ENCODE measurements around the gene C19orf25.

C19orf25 gene

DNA sequence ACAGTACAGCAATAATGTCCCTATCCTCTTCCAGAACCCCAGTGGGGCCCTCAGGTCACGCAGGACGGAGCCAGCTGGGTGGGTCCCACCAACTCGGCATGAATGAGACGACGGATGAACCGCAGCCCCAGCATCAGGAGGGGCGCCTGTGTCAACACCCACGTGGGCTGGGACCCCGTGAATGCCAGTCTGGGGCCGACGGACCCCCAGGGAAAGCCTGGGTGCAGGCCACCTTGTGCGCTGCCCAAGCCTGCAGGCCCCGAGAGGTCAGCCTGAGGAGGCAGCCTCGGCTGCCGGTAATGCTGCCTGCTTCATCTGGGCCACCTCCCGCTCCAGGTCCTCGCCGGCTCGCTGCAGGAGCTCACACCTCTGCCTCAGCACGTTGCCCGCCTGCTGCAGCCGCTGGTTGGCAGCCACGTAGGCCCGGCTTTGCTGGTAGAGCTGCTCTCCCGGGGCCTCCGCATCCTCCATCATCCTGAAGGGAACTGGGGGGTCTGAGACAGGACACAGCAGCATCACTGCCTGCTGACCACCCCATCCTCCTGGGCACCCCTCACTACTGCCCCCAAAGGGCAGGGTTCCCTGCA lies 4.2 kb downstream of the C19orf25 start:
- no peak for DNase-seq

DNA sequence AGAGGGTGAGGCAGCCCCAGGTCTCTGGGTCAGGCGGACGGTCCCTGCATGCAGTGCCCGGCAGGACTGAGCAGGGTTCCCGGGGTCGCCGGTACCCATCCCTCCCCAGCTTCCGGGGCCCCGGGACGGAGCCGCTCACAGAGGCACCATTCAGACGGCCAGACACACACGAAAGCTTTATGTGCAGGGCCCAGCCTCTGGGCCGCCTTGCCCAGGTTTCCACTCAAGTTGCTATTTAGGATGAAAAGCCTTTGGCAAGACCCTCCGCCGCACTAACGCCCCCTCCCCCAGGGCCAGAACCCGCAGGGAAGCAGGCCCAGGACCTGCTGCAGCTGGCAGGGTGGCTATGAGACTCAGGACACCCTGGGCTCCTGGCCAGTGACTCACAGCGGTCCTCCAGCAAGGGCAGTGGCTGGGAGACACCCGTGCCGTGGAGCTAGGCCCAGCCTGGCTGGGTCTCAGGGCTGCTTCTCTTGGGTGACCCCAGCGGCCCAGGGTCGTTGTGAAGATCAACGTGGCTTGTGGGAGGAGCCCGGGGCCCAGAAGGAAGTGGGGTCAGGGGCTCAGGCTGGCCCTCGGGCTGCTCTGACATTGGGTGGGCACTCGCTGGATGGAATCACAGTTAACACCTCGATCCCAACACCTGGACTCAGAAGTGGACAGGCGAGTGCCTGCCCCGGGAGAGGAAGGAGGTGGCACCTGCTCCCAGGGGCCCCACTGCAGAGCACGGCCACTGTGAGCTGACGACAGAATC lies 4.8 kb downstream of the C19orf25 start:
- no peak for DNase-seq

DNA sequence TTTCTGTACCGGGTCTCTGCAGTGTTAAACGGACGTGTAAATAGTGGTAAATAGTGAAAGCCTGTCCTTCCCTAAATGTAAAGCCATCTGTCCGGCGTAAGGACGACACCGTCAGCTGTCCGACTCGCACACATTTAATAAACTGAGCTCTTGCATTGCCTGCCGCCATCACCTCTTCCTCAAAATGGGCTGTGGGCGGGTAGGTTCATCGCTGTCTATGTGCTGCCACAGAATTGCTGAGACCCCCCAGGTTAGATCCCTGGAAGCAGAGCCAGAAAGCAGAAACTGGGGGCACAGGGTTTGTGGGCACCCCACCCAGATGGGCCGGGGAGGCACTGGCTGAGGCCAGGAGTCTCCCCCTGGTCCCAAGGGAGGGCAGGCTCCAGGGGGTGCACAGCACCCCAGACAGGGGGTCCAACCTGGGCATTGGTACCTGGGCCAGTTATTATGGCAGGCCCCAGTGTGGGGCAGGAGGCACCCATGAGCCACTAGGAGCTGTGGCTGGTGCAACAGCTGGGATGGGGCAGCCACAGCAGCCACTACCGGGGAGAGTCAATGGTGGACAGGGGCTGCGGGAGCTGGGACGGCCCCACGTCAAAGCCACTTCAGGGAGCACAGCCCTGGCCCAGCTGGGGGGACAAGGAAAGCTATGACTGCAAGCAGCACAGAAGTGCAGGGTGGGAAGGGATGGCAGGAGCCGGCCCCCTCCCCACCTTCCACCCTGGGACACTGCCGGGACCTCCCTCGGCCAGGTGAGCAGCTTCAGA lies 5.7 kb downstream of the C19orf25 start:
- DNase-seq = no peak

DNA sequence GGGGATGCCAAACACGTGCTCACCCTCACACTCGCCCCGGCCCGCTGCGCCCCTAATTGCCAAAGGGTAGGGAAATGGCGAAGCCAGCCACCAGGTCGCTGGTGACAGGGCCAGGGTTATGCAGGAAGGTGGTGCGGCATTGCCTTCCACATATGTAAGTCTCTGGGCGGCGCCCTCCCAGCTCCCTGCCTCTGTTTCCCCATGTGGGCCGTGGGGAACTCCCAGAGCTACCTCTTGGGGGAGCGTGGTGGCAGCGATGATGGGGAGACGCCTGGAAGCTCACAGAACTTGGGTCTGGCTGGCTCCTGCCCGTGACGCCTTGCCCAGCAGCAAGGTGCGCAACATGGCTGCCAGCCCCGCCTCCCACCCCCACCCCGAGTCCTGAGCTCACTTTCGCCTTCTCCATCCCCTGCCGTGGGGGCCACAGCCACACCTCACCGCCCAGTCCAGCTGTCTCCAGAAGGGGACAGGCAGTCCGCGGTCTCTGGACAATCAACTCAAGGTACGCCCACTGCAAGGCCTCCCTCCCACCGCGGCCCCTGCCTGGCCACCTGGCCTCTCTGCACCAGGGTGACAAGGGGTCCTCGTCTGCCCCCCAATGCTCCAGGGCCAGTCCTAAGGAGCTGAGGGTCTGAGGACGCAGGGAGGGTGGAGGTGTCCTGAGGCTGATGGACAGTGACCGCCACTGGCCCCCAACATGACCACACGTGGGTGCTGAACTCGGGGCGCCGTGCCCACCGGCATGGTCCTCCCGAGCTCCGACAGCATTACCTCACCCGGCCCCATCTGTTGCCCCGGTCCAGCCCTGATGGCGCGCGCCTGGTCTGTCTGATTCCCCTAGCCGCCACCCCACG lies 6.6 kb downstream of the C19orf25 start:
- DNase-seq = no peak

DNA sequence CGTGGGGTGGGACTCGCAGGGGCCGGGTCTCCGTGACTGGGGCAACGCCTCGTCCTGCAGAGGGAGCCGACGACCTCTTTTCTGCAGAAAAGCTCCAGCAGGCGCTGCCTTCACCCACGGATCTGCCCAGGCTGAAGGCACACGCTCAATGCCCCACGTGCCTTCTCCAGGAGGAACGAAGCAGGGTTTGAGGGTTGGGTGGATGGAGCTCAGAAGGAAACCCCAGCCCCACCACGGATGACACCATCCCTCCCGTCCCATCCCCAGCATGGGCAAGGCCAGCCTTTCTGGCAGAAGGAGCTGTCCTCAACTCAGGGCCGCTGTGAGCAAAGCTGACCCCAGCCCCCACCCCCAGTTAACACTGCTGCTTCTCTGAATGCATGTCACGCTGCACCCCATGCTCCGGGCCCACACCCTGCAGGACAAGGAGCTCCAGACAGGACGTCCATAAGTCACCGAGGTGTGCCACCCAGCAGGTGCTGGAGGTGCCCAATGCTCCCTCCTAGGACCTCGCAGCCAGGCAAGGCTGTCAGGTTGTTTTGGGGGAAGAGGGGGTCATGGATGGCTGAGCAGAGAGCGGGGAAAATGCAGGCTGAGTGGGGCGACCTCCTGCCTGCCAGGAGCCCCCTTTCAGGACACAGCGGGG lies 7.4 kb downstream of the C19orf25 start:
- no peak for DNase-seq

DNA sequence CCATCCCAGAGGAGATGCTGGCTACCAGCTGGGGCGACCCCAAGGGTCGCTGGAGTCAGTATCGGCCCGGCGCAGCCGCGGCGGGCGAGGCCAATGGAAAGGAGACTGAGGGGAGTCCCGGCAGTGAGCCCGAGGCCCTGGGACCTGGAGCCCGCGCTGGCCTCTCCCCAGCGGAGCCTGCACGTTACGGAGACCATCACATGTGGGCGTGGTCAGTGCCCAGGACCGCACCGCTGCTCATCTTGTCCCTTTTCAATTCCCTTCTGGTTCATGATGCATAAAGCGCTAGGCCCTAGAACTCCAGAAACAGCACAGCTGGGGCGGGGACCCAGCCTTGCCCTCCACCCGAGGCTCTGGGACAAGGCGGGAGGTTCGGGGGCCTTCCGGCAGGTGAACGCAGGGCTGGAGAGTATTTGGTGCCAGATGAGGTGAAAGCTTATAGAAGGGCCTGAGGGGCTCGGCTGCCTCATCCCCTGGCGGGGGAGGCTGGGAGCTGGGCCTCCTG lies 8.0 kb downstream of the C19orf25 start:
- no peak for DNase-seq

DNA sequence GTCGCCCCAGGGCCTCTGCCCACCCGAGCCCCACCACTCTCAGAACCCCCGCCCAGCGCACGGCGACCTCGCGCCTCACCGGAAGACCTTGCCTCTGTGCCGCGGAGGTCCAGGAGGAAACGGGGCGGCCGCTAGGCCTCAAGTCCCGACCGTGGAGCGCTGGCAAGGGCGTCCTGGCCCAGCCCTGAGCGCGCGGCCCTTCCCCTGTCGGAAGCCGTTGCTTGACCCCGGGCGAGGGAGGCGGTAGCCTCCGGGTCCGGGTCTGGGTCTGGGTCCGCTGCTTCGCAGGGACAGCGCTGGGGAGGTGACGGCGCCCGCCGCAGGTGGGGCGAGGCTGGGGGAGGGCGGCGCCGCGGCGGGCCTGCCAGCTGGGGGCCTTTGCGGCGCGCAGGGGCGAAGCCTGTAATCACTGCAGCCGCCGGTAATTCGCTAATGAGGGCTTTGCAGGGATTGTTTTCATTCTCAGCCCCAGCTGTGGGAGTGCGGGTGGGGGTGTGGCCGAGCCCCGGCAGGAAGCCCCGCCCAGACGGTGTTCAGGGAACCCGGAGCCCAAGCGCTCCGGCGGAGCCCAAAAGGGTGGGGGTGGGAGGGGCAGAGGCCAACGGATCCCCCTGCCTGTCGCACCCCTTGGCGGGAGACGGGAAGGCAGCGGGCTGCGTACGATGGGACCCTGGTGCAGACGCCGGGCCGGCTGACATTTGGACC lies 8.6 kb downstream of the C19orf25 start:
- DNase-seq = no peak

DNA sequence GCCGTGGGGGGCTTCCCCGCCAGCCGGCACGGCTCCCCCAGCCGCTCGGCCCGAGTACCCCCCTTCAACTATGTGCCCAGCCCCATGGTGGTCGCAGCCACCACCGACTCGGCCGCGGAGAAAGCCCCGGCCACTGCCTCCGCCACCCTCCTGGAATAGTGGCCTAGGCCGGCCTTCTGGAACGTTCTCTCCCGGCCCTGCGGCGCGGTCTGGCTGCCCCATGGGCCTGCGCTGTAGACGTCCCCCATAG lies 9.0 kb downstream of the C19orf25 start:
- DNase-seq = no peak

DNA sequence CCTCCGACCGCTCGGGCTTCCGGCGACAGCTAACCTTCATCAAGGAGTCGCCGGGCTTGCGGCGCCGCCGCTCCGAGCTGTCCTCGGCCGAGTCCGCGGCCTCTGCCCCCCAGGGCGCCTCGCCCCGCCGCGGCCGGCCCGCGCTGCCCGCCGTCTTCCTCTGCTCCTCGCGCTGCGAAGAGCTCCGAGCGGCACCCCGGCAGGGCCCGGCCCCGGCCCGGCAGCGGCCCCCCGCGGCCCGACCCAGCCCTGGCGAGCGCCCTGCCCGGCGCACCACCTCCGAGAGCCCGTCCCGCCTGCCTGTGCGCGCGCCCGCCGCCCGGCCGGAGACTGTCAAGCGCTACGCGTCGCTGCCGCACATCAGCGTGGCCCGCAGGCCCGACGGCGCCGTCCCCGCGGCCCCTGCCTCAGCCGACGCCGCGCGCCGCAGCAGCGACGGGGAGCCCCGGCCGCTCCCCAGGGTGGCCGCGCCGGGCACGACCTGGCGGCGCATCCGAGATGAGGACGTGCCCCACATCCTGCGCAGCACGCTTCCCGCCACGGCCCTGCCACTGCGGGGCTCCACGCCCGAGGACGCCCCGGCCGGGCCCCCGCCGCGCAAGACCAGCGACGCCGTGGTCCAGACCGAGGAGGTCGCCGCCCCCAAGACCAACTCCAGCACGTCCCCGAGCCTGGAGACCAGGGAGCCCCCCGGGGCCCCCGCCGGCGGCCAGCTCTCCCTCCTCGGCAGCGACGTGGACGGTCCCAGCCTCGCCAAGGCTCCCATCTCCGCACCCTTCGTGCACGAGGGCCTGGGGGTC lies 9.6 kb downstream of the C19orf25 start:
- DNase-seq = no peak

DNA sequence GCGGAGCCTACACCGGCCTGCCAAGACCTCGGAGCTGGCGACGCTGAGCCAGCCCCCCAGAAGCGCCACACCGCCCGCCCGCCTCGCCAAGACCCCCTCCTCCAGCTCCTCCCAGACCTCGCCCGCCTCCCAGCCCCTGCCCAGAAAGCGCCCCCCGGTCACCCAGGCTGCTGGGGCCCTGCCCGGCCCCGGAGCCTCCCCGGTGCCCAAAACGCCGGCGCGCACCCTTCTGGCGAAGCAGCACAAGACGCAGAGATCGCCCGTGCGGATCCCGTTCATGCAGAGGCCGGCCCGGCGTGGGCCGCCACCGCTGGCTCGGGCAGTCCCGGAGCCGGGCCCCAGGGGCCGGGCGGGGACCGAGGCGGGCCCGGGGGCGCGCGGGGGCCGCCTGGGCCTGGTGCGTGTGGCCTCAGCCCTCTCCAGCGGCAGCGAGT lies 10.2 kb downstream of the C19orf25 start:
- DNase-seq = no peak

DNA sequence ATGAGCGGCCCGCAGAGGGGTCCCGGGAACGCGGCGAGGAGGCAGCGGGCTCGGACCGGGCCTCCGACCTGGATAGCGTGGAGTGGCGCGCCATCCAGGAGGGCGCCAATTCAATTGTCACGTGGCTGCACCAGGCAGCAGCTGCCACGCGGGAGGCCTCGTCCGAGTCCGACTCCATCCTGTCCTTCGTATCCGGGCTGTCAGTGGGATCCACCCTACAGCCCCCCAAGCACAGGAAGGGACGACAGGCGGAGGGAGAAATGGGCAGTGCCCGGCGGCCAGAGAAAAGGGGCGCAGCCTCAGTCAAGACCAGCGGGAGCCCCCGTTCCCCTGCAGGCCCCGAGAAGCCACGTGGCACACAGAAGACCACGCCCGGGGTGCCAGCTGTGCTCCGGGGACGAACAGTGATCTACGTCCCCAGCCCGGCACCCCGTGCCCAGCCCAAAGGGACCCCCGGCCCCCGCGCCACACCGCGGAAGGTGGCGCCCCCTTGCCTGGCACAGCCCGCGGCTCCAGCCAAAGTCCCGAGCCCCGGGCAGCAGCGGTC lies 10.7 kb downstream of the C19orf25 start:
- DNase-seq = no peak

DNA sequence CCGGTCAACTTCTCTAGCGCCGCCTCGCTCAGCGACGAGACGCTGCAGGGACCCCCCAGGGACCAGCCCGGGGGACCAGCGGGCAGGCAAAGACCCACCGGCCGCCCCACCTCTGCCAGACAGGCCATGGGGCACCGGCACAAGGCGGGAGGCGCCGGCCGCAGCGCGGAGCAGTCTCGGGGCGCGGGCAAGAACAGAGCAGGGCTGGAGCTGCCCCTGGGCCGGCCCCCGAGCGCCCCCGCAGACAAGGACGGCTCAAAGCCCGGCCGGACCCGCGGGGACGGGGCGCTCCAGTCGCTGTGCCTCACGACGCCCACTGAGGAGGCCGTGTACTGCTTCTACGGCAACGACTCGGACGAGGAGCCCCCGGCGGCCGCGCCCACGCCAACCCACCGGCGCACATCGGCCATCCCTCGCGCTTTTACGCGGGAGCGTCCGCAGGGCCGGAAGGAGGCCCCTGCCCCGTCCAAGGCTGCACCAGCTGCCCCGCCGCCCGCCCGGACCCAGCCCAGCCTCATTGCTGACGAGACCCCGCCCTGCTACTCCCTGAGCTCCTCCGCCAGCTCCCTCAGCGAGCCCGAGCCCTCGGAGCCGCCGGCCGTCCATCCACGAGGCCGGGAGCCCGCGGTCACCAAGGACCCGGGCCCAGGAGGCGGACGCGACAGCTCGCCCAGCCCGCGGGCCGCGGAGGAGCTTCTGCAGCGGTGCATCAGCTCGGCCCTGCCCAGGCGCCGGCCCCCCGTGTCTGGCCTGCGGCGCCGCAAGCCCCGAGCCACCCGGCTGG lies 11.3 kb downstream of the C19orf25 start:
- DNase-seq = no peak

DNA sequence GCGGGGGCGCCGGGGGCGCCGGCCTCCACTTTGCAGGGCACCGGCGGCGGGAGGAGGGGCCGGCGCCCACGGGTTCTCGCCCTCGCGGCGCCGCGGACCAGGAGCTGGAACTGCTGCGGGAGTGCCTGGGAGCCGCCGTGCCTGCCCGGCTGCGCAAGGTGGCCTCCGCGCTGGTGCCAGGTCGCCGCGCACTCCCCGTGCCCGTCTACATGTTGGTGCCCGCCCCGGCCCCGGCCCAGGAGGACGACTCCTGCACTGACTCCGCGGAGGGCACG lies 11.9 kb downstream of the C19orf25 start:
- no peak for DNase-seq

DNA sequence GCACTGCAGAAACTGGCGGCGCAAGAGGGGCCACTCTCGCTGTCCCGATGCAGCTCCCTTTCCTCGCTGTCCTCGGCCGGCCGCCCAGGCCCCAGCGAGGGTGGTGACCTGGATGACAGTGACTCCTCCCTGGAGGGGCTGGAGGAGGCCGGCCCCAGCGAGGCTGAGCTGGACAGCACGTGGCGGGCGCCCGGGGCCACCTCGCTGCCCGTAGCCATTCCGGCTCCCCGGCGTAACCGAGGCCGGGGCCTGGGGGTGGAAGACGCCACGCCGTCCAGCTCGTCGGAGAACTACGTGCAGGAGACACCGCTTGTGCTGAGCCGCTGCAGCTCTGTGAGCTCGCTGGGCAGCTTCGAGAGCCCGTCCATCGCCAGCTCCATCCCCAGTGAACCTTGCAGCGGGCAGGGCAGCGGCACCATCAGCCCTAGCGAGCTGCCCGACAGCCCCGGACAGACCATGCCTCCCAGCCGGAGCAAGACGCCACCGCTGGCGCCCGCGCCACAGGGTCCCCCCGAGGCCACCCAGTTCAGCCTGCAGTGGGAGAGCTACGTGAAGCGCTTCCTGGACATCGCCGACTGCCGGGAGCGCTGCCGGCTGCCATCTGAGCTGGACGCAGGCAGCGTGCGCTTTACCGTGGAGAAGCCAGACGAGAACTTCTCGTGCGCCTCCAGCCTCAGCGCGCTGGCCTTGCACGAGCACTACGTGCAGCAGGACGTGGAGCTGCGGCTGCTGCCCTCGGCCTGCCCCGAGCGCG lies 12.4 kb downstream of the C19orf25 start:
- no peak for DNase-seq

DNA sequence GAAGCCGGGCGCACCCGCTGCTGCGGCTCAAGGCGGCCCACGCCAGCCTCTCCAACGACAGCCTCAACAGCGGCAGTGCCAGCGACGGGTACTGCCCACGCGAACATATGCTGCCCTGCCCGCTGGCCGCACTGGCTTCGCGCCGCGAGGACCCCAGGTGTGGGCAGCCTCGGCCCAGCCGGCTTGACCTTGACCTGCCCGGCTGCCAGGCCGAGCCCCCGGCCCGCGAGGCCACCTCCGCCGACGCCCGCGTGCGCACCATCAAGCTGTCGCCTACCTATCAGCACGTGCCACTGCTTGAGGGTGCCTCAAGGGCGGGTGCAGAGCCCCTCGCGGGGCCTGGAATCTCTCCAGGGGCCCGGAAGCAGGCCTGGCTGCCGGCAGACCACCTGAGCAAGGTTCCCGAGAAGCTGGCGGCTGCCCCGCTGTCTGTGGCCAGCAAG lies 13.0 kb downstream of the C19orf25 start:
- no peak for DNase-seq

DNA sequence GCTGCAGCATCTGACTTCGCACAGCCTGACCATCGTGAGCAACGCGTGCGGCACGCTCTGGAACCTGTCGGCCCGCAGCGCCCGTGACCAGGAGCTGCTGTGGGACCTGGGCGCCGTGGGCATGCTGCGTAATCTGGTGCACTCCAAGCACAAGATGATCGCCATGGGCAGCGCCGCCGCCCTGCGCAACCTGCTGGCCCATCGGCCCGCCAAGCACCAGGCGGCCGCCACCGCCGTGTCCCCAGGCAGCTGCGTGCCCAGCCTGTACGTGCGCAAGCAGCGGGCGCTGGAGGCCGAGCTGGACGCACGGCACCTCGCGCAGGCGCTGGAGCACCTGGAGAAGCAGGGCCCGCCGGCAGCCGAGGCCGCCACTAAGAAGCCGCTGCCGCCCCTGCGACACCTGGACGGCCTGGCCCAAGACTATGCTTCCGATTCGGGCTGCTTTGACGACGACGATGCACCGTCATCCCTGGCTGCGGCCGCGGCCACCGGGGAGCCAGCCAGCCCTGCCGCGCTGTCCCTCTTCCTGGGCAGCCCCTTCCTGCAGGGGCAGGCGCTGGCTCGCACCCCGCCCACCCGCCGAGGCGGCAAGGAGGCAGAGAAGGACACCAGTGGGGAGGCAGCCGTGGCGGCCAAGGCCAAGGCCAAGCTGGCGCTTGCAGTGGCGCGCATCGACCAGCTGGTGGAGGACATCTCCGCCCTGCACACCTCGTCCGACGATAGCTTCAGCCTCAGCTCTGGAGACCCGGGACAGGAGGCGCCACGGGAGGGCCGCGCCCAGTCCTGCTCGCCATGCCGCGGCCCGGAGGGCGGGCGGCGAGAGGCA lies 13.6 kb downstream of the C19orf25 start:
- DNase-seq = no peak

DNA sequence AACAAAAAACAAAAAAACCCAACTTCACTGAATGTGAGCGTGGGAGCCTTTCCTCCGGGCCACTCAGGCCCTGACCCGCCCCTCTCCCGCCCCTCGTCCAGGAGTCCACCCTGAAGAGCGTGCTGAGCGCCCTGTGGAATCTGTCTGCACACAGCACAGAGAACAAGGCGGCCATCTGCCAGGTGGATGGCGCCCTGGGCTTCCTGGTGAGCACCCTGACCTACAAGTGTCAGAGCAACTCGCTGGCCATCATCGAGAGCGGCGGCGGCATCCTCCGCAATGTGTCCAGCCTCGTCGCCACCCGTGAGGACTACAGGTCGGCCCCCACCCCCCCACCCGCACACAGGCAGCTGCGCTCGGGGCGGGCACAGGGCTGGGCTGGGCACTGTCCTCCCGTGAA lies 17.2 kb downstream of the C19orf25 start:
- no peak for DNase-seq
